ENCODE measurements around the gene TP53RK. TPM values are rescaled to one million over a fixed set of nuclear protein-coding genes. Genes with fewer than 3 reads are reported as not detected.

Gene TP53RK
- polyA plus RNA-seq, 1 of the 3 experiments (the other 2 are of a cell fraction) = 5.5 TPM

DNA sequence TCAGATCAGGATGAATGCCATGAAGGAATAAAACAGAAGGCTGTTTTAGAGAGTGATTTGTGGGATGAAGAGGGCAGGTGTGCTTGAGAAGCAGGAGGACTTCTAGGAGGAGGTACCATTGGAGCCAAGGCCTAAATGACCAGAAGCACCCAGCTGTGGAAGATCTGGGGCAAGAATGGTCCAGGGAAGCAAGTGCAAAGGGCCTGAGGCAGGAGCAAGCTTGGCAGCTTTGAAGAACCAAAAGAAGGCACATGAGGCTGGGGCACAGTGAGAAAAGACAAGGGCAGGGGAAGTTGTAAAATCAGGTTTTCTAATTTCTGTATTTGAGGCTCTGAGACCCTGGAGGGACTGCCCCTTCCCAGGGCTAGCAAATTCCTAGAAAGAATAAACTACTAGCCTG is 47.8 kb downstream of the TP53RK start (continued):
- TF ChIP-seq SIN3A (IDR thresholded peaks at IDR 0.05; ENCODE audit: borderline replicate concordance, low read depth, low read length) = no peak
- no peak for TF ChIP-seq TEAD4 (IDR thresholded peaks at IDR 0.05; ENCODE audit: borderline replicate concordance, insufficient read depth)

DNA sequence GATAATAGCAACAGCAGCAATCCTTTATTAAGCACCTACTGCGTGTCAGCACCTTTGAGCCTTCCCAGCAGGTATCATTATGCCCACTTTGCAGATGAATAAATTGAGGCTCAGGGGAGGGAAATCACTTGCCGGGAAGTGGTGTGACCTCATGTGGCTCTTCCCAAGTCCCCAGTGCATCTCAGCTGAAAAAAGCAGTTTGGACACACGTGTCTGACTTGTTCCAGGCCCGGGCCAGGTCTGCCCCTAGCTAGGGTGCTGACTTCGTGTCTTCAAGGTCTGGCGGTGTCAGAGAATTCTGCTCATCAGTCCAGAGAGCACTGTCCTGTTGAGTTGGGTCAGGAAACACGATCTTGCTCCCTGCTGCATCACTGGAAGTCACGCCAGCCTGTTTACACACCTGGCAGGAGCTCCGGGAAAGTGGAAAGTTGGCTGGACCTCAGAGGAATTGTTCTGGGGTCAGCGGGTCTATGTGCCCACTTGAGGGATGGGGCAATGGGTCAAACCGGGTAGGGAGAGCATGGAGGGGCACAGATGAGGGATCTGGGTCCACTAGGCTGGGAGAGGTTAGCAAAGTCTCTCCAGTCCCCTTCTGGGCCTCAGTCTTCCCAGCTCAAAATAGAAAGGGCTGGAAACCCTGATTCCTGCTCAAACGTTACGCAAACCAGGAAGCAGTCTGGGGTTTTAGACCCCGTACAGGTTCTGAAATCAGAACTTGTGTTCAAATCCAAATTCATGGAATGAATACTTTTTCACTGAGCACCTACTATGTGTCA is 48.5 kb downstream of the TP53RK start:
- H3K4me1 ChIP-seq (ENCODE audit: control insufficient read depth in 1 of 2, insufficient read depth in 2 of 2, low read depth in 1 of 2, low read length in 1 of 2) = no peaks in the 10 kb centered on the region
- H3K27me3 ChIP-seq (ENCODE audit: insufficient read depth) = no peaks in the 10 kb centered on the region
- H3K9me3 ChIP-seq = no peaks in the 10 kb centered on the region
- 53% methylated on average over 12 of the region's 14 CpGs for WGBS (ENCODE audit: low lambda C conversion rate)
- POLR2A ChIA-PET = no interaction called here
- H4K20me1 ChIP-seq (ENCODE audit: insufficient read depth) = no peaks in the 10 kb centered on the region
- no peak overlapping the region for H3K4me2 ChIP-seq
- CTCF ChIA-PET = no interaction called here
- H2AFZ ChIP-seq (ENCODE audit: low read depth) = no peak overlapping the region
- no peak overlapping the region for H3K4me3 ChIP-seq (ENCODE audit: low read depth in 2 of 2, low read length in 1 of 2)
- H3K9ac ChIP-seq = no peak overlapping the region
- H3K79me2 ChIP-seq (ENCODE audit: insufficient read depth) = no peaks in the 10 kb centered on the region
- no peak for DNase-seq
- no peaks in the 10 kb centered on the region for H3F3A ChIP-seq (replicated peaks; ENCODE audit: insufficient read depth)
- H3K36me3 ChIP-seq (replicated peaks in 1 of 2; ENCODE audit: control insufficient read depth in 1 of 2, insufficient read depth in 2 of 2, low read length in 1 of 2) = no peaks in the 10 kb centered on the region
- no peak overlapping the region for H3K27ac ChIP-seq (ENCODE audit: low read depth in 2 of 2, low read length in 1 of 2)
- TF ChIP-seq JUND (IDR thresholded peaks at IDR 0.05) = no peak
- no peak for TF ChIP-seq GABPA (IDR thresholded peaks at IDR 0.05; ENCODE audit: low read depth)
- TF ChIP-seq RXRA (IDR thresholded peaks at IDR 0.05; ENCODE audit: borderline replicate concordance, low read depth) = no peak
- TF ChIP-seq GATA2 (CRISPR knock-in tag; IDR thresholded peaks at IDR 0.05) = no peak
- no peak for TF ChIP-seq SMC3 (IDR thresholded peaks at IDR 0.05; ENCODE audit: low read depth, low read length)
- TF ChIP-seq EP300 (IDR thresholded peaks at IDR 0.05; ENCODE audit: borderline replicate concordance in 1 of 2, low read depth in 1 of 2, low read length in 1 of 2) = no peak
- H3K9me2 ChIP-seq = no peaks in the 10 kb centered on the region

DNA sequence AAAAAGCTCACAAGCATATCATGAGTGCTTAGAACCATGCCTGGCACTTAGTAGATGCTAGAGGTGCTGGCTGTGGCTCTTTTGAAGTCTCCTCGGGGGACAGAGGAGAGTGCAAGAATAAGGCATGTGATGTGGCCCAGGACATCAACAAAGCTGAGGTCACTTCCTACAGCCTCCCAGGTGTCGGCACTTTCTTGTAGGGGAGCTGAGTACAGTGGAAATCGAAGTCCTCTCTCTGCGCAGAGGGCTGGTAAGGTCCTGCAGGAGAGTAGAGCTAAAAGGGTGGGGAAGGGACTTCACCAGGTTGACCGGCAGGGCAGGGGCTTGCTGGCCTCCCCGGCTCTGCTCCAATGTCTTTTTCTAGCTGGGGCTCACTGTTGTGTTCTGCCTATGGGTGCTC is 49.2 kb downstream of the TP53RK start:
- ChIA-PET CTCF (interaction anchor here (0.9 kb wide), 1 partner anchor 17 kb away, joined by 3 read pairs; no protein-coding TSS in a partner anchor), POLR2A (no interaction called here)
- 71% methylated on average over 4 of the region's 6 CpGs for WGBS (ENCODE audit: low lambda C conversion rate)
- Histone ChIP-seq H3K27ac (ENCODE audit: low read depth in 2 of 2, low read length in 1 of 2) (no peak overlapping the region), H3K27me3 (ENCODE audit: insufficient read depth) (no peaks in the 10 kb centered on the region), H3K4me2 (no peak overlapping the region), H2AFZ (ENCODE audit: low read depth) (no peak overlapping the region), H3K4me1 (ENCODE audit: control insufficient read depth in 1 of 2, insufficient read depth in 2 of 2, low read depth in 1 of 2, low read length in 1 of 2) (no peaks in the 10 kb centered on the region), H3K79me2 (ENCODE audit: insufficient read depth) (no peaks in the 10 kb centered on the region), H3K36me3 (replicated peaks in 1 of 2; ENCODE audit: control insufficient read depth in 1 of 2, insufficient read depth in 2 of 2, low read length in 1 of 2) (no peaks in the 10 kb centered on the region), H3F3A (replicated peaks; ENCODE audit: insufficient read depth) (no peaks in the 10 kb centered on the region), H3K9me3 (no peaks in the 10 kb centered on the region), H3K9ac (no peak overlapping the region), H3K4me3 (ENCODE audit: low read depth in 2 of 2, low read length in 1 of 2) (no peak overlapping the region), H3K9me2 (no peaks in the 10 kb centered on the region), H4K20me1 (ENCODE audit: insufficient read depth) (no peaks in the 10 kb centered on the region)
- no peak for DNase-seq
- TF ChIP-seq FOXM1 (IDR thresholded peaks at IDR 0.05; ENCODE audit: low read depth) (no peak), POLR2AphosphoS5 (IDR thresholded peaks at IDR 0.05; ENCODE audit: low read depth, low read length) (no peak), JUND (IDR thresholded peaks at IDR 0.05) (no peak), EP300 (IDR thresholded peaks at IDR 0.05; ENCODE audit: borderline replicate concordance in 1 of 2, low read depth in 1 of 2, low read length in 1 of 2) (no peak), RAD21 (IDR thresholded peaks at IDR 0.05; ENCODE audit: low read length) (no peak), SIN3A (IDR thresholded peaks at IDR 0.05; ENCODE audit: borderline replicate concordance, low read depth, low read length) (no peak), NRF1 (IDR thresholded peaks at IDR 0.05; ENCODE audit: low read depth, low read length) (no peak), YY1 (IDR thresholded peaks at IDR 0.05; ENCODE audit: low read depth) (no peak)
- TF ChIP-seq, protein P1, sequence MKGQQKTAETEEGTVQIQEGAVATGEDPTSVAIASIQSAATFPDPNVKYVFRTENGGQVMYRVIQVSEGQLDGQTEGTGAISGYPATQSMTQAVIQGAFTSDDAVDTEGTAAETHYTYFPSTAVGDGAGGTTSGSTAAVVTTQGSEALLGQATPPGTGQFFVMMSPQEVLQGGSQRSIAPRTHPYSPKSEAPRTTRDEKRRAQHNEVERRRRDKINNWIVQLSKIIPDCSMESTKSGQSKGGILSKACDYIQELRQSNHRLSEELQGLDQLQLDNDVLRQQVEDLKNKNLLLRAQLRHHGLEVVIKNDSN (IDR thresholded peaks at IDR 0.05; ENCODE audit: borderline replicate concordance, low read depth) = no peak
- TF ChIP-seq, protein P2, sequence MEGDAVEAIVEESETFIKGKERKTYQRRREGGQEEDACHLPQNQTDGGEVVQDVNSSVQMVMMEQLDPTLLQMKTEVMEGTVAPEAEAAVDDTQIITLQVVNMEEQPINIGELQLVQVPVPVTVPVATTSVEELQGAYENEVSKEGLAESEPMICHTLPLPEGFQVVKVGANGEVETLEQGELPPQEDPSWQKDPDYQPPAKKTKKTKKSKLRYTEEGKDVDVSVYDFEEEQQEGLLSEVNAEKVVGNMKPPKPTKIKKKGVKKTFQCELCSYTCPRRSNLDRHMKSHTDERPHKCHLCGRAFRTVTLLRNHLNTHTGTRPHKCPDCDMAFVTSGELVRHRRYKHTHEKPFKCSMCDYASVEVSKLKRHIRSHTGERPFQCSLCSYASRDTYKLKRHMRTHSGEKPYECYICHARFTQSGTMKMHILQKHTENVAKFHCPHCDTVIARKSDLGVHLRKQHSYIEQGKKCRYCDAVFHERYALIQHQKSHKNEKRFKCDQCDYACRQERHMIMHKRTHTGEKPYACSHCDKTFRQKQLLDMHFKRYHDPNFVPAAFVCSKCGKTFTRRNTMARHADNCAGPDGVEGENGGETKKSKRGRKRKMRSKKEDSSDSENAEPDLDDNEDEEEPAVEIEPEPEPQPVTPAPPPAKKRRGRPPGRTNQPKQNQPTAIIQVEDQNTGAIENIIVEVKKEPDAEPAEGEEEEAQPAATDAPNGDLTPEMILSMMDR (IDR thresholded peaks at IDR 0.05) = no peak
